ENCODE results near the gene CABLES1.

DNA sequence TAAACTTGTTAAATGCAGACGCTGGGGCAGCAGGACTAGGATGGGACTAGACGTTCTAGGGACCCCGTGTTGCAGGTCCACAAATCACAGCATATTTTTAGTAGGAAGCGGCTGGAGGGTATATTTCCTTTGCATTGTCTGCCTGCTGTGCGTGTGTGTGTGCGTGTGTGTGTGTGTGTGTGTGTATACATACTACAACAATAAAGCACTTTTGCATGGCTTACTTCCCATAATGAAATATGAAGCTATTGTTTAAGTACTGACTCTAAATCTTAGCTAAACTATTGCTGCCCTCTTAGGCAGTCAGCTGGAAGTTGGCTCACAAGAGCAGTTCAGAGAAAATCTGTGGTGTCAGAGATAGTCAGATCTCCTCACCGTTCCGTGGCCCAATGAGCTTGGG lies 133.4 kb downstream of the CABLES1 start:
- TF ChIP-seq, protein P1, sequence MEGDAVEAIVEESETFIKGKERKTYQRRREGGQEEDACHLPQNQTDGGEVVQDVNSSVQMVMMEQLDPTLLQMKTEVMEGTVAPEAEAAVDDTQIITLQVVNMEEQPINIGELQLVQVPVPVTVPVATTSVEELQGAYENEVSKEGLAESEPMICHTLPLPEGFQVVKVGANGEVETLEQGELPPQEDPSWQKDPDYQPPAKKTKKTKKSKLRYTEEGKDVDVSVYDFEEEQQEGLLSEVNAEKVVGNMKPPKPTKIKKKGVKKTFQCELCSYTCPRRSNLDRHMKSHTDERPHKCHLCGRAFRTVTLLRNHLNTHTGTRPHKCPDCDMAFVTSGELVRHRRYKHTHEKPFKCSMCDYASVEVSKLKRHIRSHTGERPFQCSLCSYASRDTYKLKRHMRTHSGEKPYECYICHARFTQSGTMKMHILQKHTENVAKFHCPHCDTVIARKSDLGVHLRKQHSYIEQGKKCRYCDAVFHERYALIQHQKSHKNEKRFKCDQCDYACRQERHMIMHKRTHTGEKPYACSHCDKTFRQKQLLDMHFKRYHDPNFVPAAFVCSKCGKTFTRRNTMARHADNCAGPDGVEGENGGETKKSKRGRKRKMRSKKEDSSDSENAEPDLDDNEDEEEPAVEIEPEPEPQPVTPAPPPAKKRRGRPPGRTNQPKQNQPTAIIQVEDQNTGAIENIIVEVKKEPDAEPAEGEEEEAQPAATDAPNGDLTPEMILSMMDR (IDR thresholded peaks at IDR 0.05), result no peak
- no peak for TF ChIP-seq POLR2A (IDR thresholded peaks at IDR 0.05)
